Neutrophil (primary cell): ENCODE measurements around the gene VWA7.

Experiments used
- H3K27ac ChIP-seq: fragments of 200-600 bp; sonication (generic); 2 replicates; pipeline ENCODE4 v1.5.1; 2016; ENCODE audit warnings: mild to moderate bottlenecking, moderate library complexity
- H3K27me3 ChIP-seq: fragments of 200-600 bp; sonication (generic); 2 replicates; pipeline ENCODE4 v1.6.0; 2016; ENCODE audit warnings: mild to moderate bottlenecking
- H3K36me3 ChIP-seq: fragments of 200-600 bp; sonication (generic); 2 replicates; pipeline ENCODE4 v1.5.1; 2017
- H3K4me1 ChIP-seq, 2 experiments: fragments of 200-600 bp in 1 of 2; sonication (generic) in 1 of 2; 1 replicate in 1 of 2; 2 replicates in 1 of 2; pipeline versions ENCODE4 v1.5.1 to v1.6.1; 2013 to 2016; ENCODE audit warnings: low read depth in 1 of 2, low read length in 1 of 2, mild to moderate bottlenecking in 1 of 2, moderate library complexity in 1 of 2; ENCODE audit not compliant: control insufficient read depth in 1 of 2, insufficient read depth in 1 of 2
- H3K4me3 ChIP-seq, 2 experiments: fragments of 200-600 bp in 1 of 2; sonication (generic) in 1 of 2; 1 replicate in 1 of 2; 2 replicates in 1 of 2; pipeline ENCODE4 v1.5.1; 2013 to 2016; ENCODE audit warnings: low read depth in 1 of 2, low read length in 1 of 2, mild to moderate bottlenecking in 1 of 2, moderate library complexity in 1 of 2
- H3K9me3 ChIP-seq: fragments of 200-600 bp; sonication (generic); 2 replicates; pipeline ENCODE4 v1.5.1; 2016
- TF ChIP-seq, protein P1 (sequence below): fragments of 200-600 bp; sonication (generic); IDR thresholded peaks from 2 replicates; pipeline ENCODE4 v1.5.1; 2016; ENCODE audit warnings: antibody characterized with exemption

The VWA7 gene

DNA sequence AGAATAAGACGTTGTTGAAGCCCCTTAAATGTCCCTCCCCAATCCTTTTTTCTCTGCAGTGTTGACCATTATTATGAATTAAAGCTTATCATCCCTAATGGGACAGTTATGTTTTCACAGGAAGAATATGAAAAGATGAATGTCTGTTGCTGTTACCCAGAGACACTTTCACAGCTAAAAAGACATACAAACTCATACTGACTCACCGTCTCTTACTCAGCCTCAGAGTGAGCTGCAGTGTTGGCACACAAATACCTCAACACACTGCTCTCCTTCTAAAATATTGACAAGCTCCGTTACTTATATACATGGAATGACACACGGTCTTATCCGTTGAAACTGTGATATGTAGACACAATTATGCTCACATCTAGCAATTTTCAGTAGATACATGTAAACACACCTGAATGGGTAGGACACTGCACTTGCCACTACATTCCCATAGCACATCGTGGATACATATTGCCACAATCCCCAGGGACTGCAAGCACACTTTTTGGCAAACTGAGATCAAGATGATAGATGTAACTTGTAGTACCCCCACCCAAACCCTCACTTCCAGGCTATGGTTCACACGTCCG lies 24.3 kb downstream of the VWA7 start:
- H3K9me3 ChIP-seq: no peaks in the 10 kb centered on the region
- TF ChIP-seq, protein P1, sequence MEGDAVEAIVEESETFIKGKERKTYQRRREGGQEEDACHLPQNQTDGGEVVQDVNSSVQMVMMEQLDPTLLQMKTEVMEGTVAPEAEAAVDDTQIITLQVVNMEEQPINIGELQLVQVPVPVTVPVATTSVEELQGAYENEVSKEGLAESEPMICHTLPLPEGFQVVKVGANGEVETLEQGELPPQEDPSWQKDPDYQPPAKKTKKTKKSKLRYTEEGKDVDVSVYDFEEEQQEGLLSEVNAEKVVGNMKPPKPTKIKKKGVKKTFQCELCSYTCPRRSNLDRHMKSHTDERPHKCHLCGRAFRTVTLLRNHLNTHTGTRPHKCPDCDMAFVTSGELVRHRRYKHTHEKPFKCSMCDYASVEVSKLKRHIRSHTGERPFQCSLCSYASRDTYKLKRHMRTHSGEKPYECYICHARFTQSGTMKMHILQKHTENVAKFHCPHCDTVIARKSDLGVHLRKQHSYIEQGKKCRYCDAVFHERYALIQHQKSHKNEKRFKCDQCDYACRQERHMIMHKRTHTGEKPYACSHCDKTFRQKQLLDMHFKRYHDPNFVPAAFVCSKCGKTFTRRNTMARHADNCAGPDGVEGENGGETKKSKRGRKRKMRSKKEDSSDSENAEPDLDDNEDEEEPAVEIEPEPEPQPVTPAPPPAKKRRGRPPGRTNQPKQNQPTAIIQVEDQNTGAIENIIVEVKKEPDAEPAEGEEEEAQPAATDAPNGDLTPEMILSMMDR: no peak
- no peak overlapping the region for H3K27ac ChIP-seq
- no peaks in the 10 kb centered on the region for H3K4me1 ChIP-seq
- H3K36me3 ChIP-seq: no peaks in the 10 kb centered on the region
- no peak overlapping the region for H3K4me3 ChIP-seq
- no peaks in the 10 kb centered on the region for H3K27me3 ChIP-seq

DNA sequence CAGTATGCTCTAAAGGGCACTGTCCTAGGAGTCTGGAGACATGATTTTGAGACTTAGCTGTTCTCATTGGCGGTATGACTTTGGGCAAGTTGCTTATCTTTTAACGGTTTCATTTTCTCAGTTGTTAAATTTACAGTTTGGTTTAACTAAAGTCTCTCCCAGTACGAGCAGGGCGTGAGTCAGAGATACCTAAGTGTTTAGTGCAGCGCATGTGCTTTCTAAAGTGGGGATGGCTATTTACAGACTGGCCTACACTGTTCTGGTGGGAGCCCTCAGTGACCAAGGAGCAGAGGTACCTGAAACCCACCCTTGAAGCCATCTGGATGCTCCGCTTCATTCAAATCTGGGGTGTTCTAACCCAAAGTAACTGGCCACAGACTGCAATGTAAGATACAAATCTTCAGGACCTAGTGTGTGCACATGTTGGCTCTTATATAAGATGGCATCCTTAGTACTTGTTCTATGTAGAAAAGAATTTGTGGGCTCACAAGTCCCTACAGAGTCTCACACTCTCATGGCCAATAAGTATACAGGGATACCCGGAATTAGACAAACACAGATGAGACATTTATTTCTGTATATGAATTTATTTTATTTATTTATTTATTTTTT lies 26.6 kb downstream of the VWA7 start:
- Histone ChIP-seq H3K27ac (no peak overlapping the region), H3K9me3 (no peaks in the 10 kb centered on the region), H3K4me3 (no peak overlapping the region), H3K27me3 (no peaks in the 10 kb centered on the region), H3K36me3 (no peaks in the 10 kb centered on the region), H3K4me1 (no peaks in the 10 kb centered on the region)
- TF ChIP-seq, protein P1: no peak

DNA sequence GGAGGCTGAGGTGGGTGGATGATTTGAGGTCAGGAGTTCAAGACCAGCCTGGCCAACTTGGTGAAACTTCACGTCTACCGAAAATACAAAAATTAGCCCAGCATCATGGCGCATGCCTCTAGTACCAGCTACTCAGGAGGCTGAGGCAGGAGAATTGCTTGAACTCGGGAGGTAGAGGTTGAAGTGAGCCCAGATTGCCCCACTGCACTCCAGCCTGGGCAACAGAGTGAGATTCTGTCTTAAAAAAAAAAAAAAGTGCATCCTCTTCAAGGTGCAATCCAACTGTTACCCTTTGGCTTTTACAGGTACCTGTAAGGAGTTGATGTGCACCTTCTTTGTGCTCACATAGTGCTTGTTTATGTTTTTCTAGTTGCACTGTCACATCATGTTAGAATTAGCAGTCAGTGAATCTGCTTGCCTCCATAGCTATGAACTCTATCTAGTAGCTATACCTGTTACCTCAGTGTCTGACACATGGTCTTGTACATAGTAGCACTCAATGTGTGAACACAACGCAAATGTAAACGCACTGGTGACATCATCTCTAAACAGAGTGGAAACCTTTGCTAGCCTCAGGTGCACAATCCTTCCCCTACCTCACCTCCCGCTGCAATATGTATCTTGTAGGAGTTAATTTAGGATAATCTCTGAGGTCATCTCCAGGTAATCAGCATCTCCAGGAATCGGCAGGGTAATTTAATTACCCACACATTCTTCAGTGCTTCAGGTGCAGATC lies 27.7 kb downstream of the VWA7 start:
- no peaks in the 10 kb centered on the region for H3K27me3 ChIP-seq
- H3K4me1 ChIP-seq: no peaks in the 10 kb centered on the region
- H3K4me3 ChIP-seq: no peak overlapping the region
- no peaks in the 10 kb centered on the region for H3K9me3 ChIP-seq
- no peak overlapping the region for H3K27ac ChIP-seq
- TF ChIP-seq, protein P1: no peak
- H3K36me3 ChIP-seq: no peaks in the 10 kb centered on the region

DNA sequence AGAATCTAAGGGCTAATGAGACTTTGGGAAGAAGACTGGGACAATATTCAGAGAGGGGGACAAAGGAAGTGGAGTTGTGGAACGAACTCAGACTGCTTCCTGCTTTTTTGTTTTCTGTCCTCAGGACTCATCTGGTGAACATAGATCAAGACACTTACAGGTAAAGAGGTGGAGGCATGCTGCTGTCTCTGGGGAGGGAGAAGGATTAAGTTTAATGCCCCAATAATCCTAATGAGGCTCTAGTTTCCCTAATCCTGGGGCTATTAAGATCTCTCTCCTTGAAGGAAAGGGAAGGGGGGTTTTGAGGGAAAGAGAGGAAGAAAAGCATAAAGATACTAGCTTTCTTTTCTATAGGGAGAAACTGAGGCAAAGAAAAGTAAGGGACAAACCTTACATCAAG lies 32.7 kb downstream of the VWA7 start:
- H3K4me1 ChIP-seq: peaks cover 16 to 22% of the 10 kb centered on the region in 2 experiments
- H3K4me3 ChIP-seq: no peak overlapping the region
- no peaks in the 10 kb centered on the region for H3K27me3 ChIP-seq
- H3K27ac ChIP-seq: no peak overlapping the region
- no peaks in the 10 kb centered on the region for H3K9me3 ChIP-seq
- TF ChIP-seq, protein P1: no peak
- no peaks in the 10 kb centered on the region for H3K36me3 ChIP-seq

DNA sequence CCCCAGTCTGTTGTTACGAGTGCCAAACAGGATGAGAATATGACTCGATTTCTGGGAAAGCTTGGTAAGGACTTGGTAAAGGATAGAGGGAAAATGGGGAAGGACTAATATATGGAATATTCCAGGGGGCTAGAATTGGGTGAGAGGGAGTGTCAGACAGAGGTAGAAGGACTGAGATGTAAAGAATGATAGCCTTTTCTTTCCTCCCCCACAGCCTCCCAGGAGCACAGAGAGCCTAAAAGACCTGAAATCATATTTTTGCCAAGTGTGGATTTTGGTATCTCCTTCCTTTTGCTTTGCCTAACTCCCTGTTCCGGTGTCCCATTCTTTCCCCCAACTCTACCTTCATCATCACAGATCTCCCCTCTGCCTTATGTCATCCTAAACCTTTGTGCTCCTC lies 34.2 kb downstream of the VWA7 start:
- H3K27ac ChIP-seq: no peak overlapping the region
- no peaks in the 10 kb centered on the region for H3K36me3 ChIP-seq
- H3K4me3 ChIP-seq: no peak overlapping the region
- H3K4me1 ChIP-seq: peaks cover 32 to 38% of the 10 kb centered on the region in 2 experiments
- TF ChIP-seq, protein P1: no peak
- no peaks in the 10 kb centered on the region for H3K9me3 ChIP-seq
- H3K27me3 ChIP-seq: no peaks in the 10 kb centered on the region
